HCT116 (cell line): ENCODE measurements around the gene GABPA. TPM values are rescaled to one million over a fixed set of nuclear protein-coding genes. Genes with fewer than 3 reads are reported as not detected.

Experiments
- ATAC-seq: fragments of 200-7000 bp; cut with Tn5 transposase; 2 replicates; pipeline ENCODE4 v1.9.1; 2020; ENCODE audit warnings: mild to moderate bottlenecking, moderate library complexity
- BruUV-seq: library from RNA; stranded (reverse); fragments of 400-500 nt; replicated peaks from 2 replicates; lab custom pipeline; 2021; lab: Mats Ljungman, UMichigan
- CTCF ChIA-PET: fragments of 300-600 bp; sonication (Branson Sonifier 250); formaldehyde crosslinking; loops from one replicate; lab custom pipeline; 2021; ENCODE audit warnings: antibody characterized with exemption; lab: Charles Lee
- POLR2A ChIA-PET: fragments of 300-600, 350-600 bp; sonication (Branson Sonifier 250); formaldehyde crosslinking; loops from one replicate; lab custom pipeline; 2021; ENCODE audit warnings: antibody characterized with exemption; lab: Charles Lee
- RAD21 ChIA-PET, 2 experiments: fragments of 300-600 bp; sonication (Branson Sonifier 250); formaldehyde crosslinking; loops; one replicate each; lab custom pipeline; 2023; ENCODE audit warnings: low total read pairs in 2 of 2; ENCODE audit not compliant: uncharacterized antibody in 2 of 2, unreplicated experiment in 2 of 2, low non-redundant PET in 1 of 2; lab: Charles Lee
- DNase-seq: peaks from one replicate; pipeline ENCODE4 v3.0.0-alpha.2; 2010; ENCODE audit warnings: low read depth, low spot score
- H2AFZ ChIP-seq: fragments of 200-600 bp; shearing (Covaris generic), sonication (generic); 2 replicates; pipeline ENCODE4 v1.6.1; 2017; ENCODE audit warnings: low read depth, mixed run types, mixed read lengths, antibody characterized with exemption, low read length; ENCODE audit not compliant: poor library complexity, severe bottlenecking
- H3K27ac ChIP-seq: 2 replicates; pipeline ENCODE4 v1.5.1; 2012; ENCODE audit warnings: low read depth, low read length
- H3K27me3 ChIP-seq: fragments of 200-600 bp; sonication (generic); 2 replicates; pipeline ENCODE4 v1.6.1; 2016; ENCODE audit warnings: mixed run types, low read length, mixed read lengths; ENCODE audit not compliant: insufficient read depth
- H3K36me3 ChIP-seq, 2 experiments: fragments of 200-500 bp in 1 of 2; fragments of 200-600 bp in 1 of 2; sonication (Bioruptor generic) in 1 of 2; sonication (generic) in 1 of 2; 2 replicates each; pipeline versions ENCODE4 v1.5.1 to v1.6.1; 2014 to 2016; ENCODE audit warnings: low read length in 2 of 2, inconsistent platforms in 1 of 2, mixed read lengths in 1 of 2, mixed run types in 1 of 2; ENCODE audit not compliant: insufficient read depth in 2 of 2, control insufficient read depth in 1 of 2
- H3K4me1 ChIP-seq, 2 experiments: fragments of 200-600 bp in 1 of 2; sonication (generic) in 1 of 2; 2 replicates each; pipeline versions ENCODE4 v1.5.1 to v1.6.1; 2012 to 2017; ENCODE audit warnings: low read length in 2 of 2, inconsistent platforms in 1 of 2, mild to moderate bottlenecking in 1 of 2, mixed read lengths in 1 of 2, mixed run types in 1 of 2, moderate library complexity in 1 of 2; ENCODE audit not compliant: insufficient read depth in 2 of 2, control insufficient read depth in 1 of 2
- H3K4me2 ChIP-seq: fragments of 200-600 bp; sonication (generic); 2 replicates; pipeline ENCODE4 v1.6.1; 2017; ENCODE audit warnings: mixed run types, low read length, mixed read lengths
- H3K4me3 ChIP-seq, 2 experiments: fragments of 200-600 bp in 1 of 2; sonication (generic) in 1 of 2; replicated peaks in 1 of 2; 2 replicates each; pipeline ENCODE4 v1.5.1; 2011 to 2016; ENCODE audit warnings: low read length in 2 of 2, control low read depth in 1 of 2, low read depth in 1 of 2, mild to moderate bottlenecking in 1 of 2, mixed read lengths in 1 of 2, mixed run types in 1 of 2
- H3K79me2 ChIP-seq: fragments of 200-600 bp; sonication (generic); 2 replicates; pipeline ENCODE4 v1.6.1; 2017; ENCODE audit warnings: mild to moderate bottlenecking, mixed run types, low read length, moderate library complexity, mixed read lengths; ENCODE audit not compliant: insufficient read depth
- H3K9ac ChIP-seq: fragments of 200-600 bp; sonication (generic); 2 replicates; pipeline ENCODE4 v1.6.1; 2016; ENCODE audit warnings: low read length, mixed read lengths
- H3K9me2 ChIP-seq: fragments of 200-600 bp; sonication (generic), shearing (Covaris generic); 2 replicates; pipeline ENCODE4 v1.6.1; 2017; ENCODE audit warnings: mixed run types, mild to moderate bottlenecking, moderate library complexity; ENCODE audit not compliant: insufficient read depth
- H3K9me3 ChIP-seq, 2 experiments: fragments of 200-500 bp in 1 of 2; fragments of 200-600 bp in 1 of 2; sonication (Bioruptor generic) in 1 of 2; sonication (generic) in 1 of 2; 2 replicates each; pipeline ENCODE4 v1.6.1; 2014 to 2017; ENCODE audit warnings: low read length in 2 of 2, mixed read lengths in 2 of 2, inconsistent platforms in 1 of 2, low read depth in 1 of 2, mild to moderate bottlenecking in 1 of 2, mixed run types in 1 of 2, moderate library complexity in 1 of 2; ENCODE audit not compliant: control insufficient read depth in 1 of 2, insufficient read depth in 1 of 2
- H4K20me1 ChIP-seq: fragments of 200-600 bp; sonication (generic), shearing (Covaris generic); 2 replicates; pipeline ENCODE4 v1.6.1; 2017; ENCODE audit warnings: mixed run types, mild to moderate bottlenecking, moderate library complexity; ENCODE audit not compliant: insufficient read depth
- CEBPB ChIP-seq: IDR thresholded peaks from 2 replicates; pipeline ENCODE4 v1.6.1; 2012; ENCODE audit warnings: low read depth
- CTCF ChIP-seq, 3 experiments: fragments of 200-600 bp in 1 of 3; sonication (generic) in 1 of 3; IDR thresholded peaks in 2 of 3; conservative IDR thresholded peaks in 1 of 3; 2 replicates each; pipeline ENCODE4 v1.5.1; 2012 to 2017; ENCODE audit warnings: low read depth in 2 of 3, low read length in 2 of 3, antibody characterized with exemption in 1 of 3, borderline replicate concordance in 1 of 3, control low read depth in 1 of 3, mild to moderate bottlenecking in 1 of 3, mixed read lengths in 1 of 3, mixed run types in 1 of 3, moderate library complexity in 1 of 3; ENCODE audit not compliant: insufficient read depth in 1 of 3
- EGR1 ChIP-seq: IDR thresholded peaks from 2 replicates; pipeline ENCODE4 v1.6.1; 2012; ENCODE audit warnings: low read depth
- ELF1 ChIP-seq: IDR thresholded peaks from 2 replicates; pipeline ENCODE4 v1.6.1; 2012; ENCODE audit warnings: low read depth, borderline replicate concordance
- EZH2 ChIP-seq: fragments of 200-600 bp; sonication (generic); IDR thresholded peaks from 2 replicates; pipeline ENCODE4 v1.6.1; 2017; ENCODE audit warnings: antibody characterized with exemption, mixed run types
- FOSL1 ChIP-seq: IDR thresholded peaks from 2 replicates; pipeline ENCODE4 v1.6.1; 2012; ENCODE audit warnings: low read depth
- JUND ChIP-seq: IDR thresholded peaks from 2 replicates; pipeline ENCODE4 v1.6.1; 2012
- MAX ChIP-seq: IDR thresholded peaks from 2 replicates; pipeline ENCODE4 v1.6.1; 2012
- POLR2A ChIP-seq: IDR thresholded peaks from 2 replicates; pipeline ENCODE4 v1.7.0; 2011; ENCODE audit warnings: borderline replicate concordance; ENCODE audit not compliant: insufficient read depth, insufficient read length; ENCODE audit errors: extremely low read depth
- POLR2AphosphoS5 ChIP-seq: IDR thresholded peaks from 2 replicates; pipeline ENCODE4 v1.6.1; 2011; ENCODE audit warnings: mild to moderate bottlenecking, low read depth, low read length, moderate library complexity
- RAD21 ChIP-seq: IDR thresholded peaks from 2 replicates; pipeline ENCODE4 v1.6.1; 2012; ENCODE audit warnings: low read depth, mild to moderate bottlenecking
- REST ChIP-seq: IDR thresholded peaks from 2 replicates; pipeline ENCODE4 v1.6.1; 2012; ENCODE audit warnings: low read depth
- SP1 ChIP-seq: IDR thresholded peaks from 2 replicates; pipeline ENCODE4 v1.6.1; 2012; ENCODE audit warnings: low read depth
- SRF ChIP-seq: IDR thresholded peaks from 2 replicates; pipeline ENCODE4 v1.6.1; 2012; ENCODE audit warnings: low read depth
- YY1 ChIP-seq: IDR thresholded peaks from 2 replicates; pipeline ENCODE4 v1.6.1; 2011; ENCODE audit warnings: low read length, low read depth, moderate library complexity, mild to moderate bottlenecking; ENCODE audit not compliant: insufficient replicate concordance; ENCODE audit errors: extremely low read depth
- ZBTB33 ChIP-seq: IDR thresholded peaks from 2 replicates; pipeline ENCODE4 v1.6.1; 2011; ENCODE audit warnings: mild to moderate bottlenecking, low read length, moderate library complexity; ENCODE audit not compliant: insufficient replicate concordance; ENCODE audit errors: extremely low read depth
- ZFX ChIP-seq: fragments of 450-650 bp; IDR thresholded peaks from 2 replicates; pipeline ENCODE4 v1.6.1; 2017
- ZNF274 ChIP-seq: fragments of 200-500 bp; sonication (Bioruptor generic); IDR thresholded peaks from 2 replicates; pipeline ENCODE4 v1.6.1; 2014; ENCODE audit warnings: mild to moderate bottlenecking, low read depth, low read length, inconsistent platforms
- intact Hi-C: fragments of 100-400 bp; cut with micrococcal nuclease; formaldehyde crosslinking; loops from 2 replicates; pipeline ENCODE4 v1.10.0; 2022
- total RNA-seq: library from RNA; stranded (reverse); gene quantifications from one replicate; pipeline ENCODE4 v1.2.1, GENCODE V29; 2021; ENCODE audit not compliant: unreplicated experiment

Gene GABPA
- total RNA-seq, 1 experiment from 2014 or later = 23.6 TPM

- Histone ChIP-seq H3K9ac (no peak overlapping the region), H3K27ac (no peak overlapping the region), H3K4me2 (no peak overlapping the region), H3K27me3 (no peaks in the 10 kb centered on the region), H3K9me2 (no peaks in the 10 kb centered on the region), H3K9me3 (no peaks in the 10 kb centered on the region), H2AFZ (no peak overlapping the region), H4K20me1 (no peaks in the 10 kb centered on the region), H3K4me3 (no peak overlapping the region), H3K79me2 (no peaks in the 10 kb centered on the region), H3K36me3 (peaks cover 0 to 17% of the 10 kb centered on the region in 2 experiments; a peak in 3 of 4 replicates), H3K4me1 (no peaks in the 10 kb centered on the region)
- ChIA-PET RAD21 (no interaction called here), CTCF (interaction anchor here (1.0 to 1.5 kb wide), 2 partner anchors 34 to 94 kb away, joined by 3 read pairs; no protein-coding TSS in a partner anchor), POLR2A (no interaction called here)
- ATAC-seq = no peak
- BruUV-seq = no TSS peak
- no peak for TF ChIP-seq FOSL1
- TF ChIP-seq SRF = no peak
- TF ChIP-seq REST = no peak
- no peak for TF ChIP-seq POLR2A
- TF ChIP-seq ZNF274 = no peak
- TF ChIP-seq YY1 = no peak
- no peak for TF ChIP-seq CEBPB
- TF ChIP-seq ELF1 = no peak
- no peak for TF ChIP-seq CTCF (IDR thresholded peaks at IDR 0.05 in 2 of 3, conservative IDR thresholded peaks at IDR 0.05 in 1 of 3; ENCODE audit: borderline replicate concordance in 1 of 3, insufficient read depth in 1 of 3, low read depth in 2 of 3, low read length in 2 of 3)
- no peak for TF ChIP-seq ZBTB33
- no peak for TF ChIP-seq MAX
- TF ChIP-seq POLR2AphosphoS5 = no peak
- TF ChIP-seq RAD21 = no peak
- no peak for TF ChIP-seq EGR1
- TF ChIP-seq SP1 = no peak
- TF ChIP-seq EZH2 = no peak
- no peak for TF ChIP-seq ZFX
- no peak for TF ChIP-seq JUND
- DNase-seq = no peak
- intact Hi-C loops = no loop called here
Measured at GRCh38 chr21:25767921-25768320, 33.1 kb downstream of the GABPA start.
